UCSD-AML1 (cell line): Measurements from ENCODE around the gene SUPV3L1.
A peak's percentile ranks its signal among the peaks of the same experiment; 100 is the strongest.

Experiments
- DNase-seq: peaks from one replicate; lab custom pipeline; 2025; ENCODE audit not compliant: unreplicated experiment; lab: John Stamatoyannopoulos, UW

Gene SUPV3L1

DNA sequence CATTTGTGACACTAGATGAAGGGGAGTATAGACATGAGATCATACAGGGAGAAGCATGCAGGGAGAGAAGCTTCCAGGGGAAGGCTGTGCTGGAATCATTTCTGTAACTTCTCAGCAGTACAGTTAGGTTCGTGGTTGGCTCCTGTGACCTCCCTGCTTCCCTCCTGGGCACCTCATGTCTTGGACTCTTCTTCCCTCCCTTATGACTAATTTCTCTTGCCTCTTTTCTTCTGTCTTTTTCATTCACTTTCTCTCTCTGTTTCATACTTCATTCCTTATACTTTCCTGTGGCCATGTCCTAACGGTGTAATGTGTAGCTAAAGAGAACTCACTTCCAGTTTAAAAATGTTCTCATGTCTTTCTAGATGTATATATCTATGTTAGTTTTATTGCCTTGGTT, 21.0 kb downstream of the SUPV3L1 start:
- no peak for DNase-seq

DNA sequence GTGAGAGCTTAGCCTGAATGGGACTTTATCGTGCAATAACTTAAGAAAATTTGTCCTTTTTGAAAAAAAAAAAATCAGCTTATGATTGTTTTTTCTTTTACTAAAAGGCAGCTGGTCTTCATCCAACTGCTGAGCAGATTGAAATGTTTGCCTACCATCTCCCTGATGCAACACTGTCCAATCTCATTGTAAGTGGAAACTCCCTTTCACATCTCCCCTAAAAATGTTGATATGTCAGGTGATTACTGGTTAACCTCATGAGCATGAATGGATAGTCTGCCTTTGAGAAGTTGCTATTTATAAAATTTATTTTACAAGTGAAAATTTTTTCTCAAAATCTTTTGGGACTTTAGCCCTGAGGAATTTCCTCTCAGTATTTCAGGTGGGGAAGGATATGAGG, 22.3 kb downstream of the SUPV3L1 start:
- no peak for DNase-seq

- no peak for DNase-seq
These were observed 28.7 kb downstream of the SUPV3L1 start for GRCh38 chr10:69208761-69209160.

- no peak for DNase-seq
These were observed 29.9 kb downstream of the SUPV3L1 start for GRCh38 chr10:69209787-69210484.

GRCh38 chr10:69211104-69211503, 31.1 kb downstream of the SUPV3L1 start:
- no peak for DNase-seq

DNA sequence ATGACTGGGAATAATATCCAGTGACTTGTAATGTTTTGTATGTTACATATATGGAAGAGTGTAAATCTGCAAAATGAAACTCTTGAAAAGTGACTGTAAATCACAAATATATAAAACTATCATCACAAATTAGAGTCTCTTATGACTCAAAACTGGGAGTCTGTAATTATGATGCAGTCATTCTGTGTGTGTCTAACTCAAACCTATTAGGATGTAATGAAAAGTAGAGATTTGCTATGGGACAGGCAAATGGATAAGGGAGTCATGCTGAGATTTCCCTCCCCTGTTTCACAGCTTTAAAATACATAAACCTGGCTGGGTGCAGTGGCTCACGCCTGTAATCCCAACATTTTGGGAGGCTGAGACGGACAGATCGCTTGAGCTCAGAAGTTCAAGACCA, 31.5 kb downstream of the SUPV3L1 start:
- DNase-seq = no peak

DNA sequence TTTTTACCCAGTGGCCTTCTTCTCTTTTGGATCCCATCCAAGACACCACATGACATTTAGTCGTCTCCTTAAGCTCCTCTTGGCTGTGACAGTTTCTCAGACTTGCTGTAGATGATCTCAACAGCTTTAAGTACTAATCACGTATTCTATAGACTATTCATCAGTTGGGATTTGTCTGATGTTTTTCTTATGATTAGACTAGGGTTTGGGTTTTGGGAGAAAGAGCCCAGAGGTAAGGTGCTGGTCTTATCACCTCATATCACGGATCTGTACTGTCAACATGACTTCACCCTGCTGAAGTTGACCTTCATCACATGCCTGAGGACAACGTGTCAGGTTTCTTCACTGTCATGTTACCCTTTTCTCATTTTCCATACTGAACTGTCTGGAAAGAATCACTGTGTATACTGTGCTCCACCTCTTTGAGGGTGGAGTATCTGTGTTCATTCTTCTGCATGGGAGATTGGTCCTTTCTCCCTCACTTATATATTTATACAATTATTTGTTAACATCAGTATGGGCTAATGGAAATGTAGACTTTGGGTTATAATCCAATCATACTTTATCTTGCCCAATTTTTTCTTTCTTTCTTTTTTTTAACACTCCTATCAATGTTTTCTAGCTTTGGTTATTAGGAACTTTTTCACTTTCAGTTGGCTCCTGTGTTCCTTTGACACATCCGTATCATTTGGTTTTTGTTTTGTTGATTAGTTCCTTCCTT, 33.7 kb downstream of the SUPV3L1 start:
- DNase-seq = no peak

- DNase-seq = no peak
These were observed 34.7 kb downstream of the SUPV3L1 start for GRCh38 chr10:69214666-69215131.

DNA sequence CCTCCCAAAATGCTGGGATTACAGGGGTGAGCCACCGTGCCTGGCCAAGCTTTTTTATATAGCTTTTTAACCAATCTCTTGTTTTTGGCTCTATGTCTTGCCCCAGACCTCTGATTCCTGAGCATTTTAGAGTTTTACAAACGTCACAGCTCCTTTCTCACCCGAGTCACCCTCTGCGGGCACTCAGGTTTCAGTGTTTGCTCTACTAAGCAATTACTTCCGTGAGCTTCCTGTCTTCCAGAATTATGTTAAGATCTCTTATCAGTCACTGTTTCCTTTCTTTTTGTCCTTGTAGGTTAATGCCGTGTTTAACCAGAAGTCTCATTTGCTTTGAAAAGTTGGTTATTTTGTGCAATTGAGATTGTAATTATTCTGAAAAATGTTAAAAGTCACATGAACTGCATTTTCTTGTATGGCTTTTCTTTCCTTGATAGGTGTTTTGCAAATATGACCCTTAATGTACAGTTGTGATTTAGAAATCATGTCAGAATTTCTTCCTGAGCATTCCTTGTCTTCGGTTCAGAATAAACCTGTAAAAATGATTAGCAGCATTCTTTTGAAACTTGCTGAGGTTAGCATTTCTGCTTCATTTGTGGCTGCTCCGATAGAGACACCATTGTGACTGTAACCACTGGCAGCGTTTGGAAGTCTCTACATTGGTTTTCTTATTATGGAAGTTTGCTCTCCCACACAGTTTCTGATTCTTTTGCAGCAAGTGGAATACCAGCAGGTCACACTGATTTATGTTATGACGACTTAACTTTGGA, 35.6 kb downstream of the SUPV3L1 start:
- DNase-seq = no peak

GRCh38 chr10:69216577-69217118, 36.6 kb downstream of the SUPV3L1 start:
- no peak for DNase-seq

DNA sequence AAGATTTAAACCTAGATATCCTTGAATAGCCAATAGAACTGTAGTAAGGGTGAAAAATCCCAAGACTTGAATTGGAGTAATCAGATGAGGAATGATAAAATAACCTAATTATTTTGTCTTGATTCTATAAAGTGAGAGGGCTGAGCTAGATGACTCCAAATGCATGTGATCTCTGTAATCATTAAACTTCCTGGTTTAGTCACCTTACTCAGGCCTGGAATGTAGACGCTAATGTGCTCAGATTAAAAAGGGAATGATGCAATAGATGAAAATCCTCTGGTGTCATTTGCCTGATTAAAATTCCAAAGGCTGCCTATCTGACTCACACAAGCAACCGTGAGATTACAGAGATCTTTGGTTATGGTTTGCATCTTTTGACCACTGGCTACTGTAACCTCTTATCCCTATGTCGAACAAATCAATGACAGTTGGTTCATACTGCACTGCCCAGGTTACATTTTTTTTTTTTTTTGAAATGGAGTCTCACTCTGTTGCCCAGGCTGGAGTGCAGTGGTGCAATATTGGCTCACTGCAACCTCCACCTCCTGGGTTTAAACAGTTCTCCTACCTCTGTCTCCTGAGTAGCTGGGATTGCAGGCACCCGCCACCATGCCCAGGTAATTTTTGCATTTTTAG, 37.2 kb downstream of the SUPV3L1 start:
- no peak for DNase-seq

- no peak for DNase-seq
These were observed 38.8 kb downstream of the SUPV3L1 start for GRCh38 chr10:69218831-69219230.

GRCh38 chr10:69220041-69220451, 40.0 kb downstream of the SUPV3L1 start, which contains the start of gene HKDC1:
HKDC1 (plus strand) TSS chr10:69220332; CDS start chr10:69220436, 104 bp downstream.
- no peak for DNase-seq

- DNase-seq = no peak
These were observed 40.5 kb downstream of the SUPV3L1 start for GRCh38 chr10:69220507-69220906.

DNA sequence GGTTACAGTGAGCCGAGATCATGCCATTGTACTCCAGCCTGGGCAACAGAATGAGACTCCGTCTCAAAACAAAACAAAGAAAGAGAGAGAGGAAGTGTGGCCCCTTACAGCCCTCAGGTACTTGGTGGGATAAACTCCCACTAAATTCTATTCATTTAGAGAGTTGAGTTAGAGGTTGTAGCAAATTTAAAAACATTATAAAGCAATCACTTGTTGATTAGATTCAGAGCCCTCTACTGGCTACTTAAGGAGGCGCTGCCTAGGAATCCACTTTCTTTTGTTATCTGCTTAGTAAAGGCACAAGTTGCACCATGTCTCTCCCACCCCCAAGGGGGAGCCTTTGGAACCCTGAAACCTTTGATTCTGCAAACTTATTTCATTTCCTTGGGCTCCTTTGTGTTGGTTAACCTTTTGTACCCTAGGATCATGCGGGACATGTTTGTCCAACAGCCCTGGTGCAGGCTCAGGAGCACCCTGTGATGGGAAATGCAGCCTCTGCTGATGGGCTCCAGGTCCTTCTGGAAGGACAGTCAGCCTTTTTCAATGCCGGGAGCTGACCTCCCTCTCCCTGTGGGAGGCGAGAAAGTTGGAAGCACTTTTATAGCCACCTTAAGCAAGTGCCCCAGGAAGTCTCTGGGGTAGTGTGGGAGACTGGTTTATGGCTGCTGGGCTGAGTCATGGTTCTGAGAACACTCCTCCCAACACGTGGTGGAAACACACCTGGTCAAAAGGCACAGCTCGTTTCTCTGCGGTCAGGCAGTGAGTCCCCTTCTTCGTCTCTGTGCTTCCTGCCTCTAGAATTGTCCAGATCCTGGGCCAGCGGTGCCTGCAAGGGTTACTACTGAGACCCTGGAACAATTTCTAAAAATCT, 42.4 kb downstream of the SUPV3L1 start:
- peak; percentile 57 for DNase-seq

DNA sequence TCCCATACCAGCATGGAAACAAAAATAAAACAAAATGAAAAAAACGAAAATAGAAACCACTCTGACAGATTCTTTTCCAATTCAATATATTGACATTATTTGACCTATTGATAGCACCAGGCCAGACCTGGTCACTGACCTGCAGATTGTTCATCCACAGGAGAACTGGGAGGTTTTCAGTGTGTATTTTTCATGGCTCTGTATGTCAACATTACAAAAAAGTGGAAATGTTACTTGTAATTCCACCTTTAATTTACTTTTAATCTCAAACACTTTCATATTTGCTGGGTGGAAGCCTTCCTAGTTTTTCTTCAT, 43.0 kb downstream of the SUPV3L1 start:
- no peak for DNase-seq

DNA sequence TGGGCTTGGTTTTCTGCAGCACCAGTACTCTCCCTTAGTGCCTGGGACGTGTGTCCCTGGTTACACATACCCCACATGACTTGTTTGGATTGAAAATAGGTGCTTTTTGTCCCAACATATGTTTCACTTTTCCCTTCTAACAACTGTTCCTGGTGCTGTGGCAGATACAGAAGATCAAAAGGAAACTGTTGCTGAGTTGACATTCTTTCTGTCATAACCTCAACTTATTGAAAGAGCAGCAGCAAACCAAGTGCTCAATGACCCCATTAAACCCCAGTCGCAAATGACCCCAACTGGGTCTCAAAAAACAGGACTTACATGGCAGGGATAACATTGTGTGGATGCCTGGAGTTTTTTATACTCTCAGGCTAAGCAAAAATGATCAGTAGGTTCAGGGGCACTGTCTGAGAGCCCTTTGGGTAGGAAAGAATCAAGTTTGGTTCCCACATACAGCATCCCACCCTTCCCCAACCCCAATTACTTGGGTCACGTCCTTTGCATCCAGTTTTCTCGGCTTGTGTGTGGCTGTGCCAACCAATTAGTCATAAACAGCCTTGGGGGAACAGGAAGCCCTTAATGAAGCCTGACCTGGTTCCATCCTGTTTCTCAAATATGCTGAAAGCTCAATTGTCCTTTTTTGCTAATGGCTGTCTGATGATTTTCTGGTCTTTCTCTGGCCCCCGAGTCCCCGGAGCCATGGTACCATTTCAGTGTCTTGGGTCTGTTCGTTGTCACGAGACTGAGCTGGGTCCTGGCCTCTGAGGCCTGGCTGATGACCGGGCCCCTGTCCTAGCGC, 45.0 kb downstream of the SUPV3L1 start:
- DNase-seq = no peak

DNA sequence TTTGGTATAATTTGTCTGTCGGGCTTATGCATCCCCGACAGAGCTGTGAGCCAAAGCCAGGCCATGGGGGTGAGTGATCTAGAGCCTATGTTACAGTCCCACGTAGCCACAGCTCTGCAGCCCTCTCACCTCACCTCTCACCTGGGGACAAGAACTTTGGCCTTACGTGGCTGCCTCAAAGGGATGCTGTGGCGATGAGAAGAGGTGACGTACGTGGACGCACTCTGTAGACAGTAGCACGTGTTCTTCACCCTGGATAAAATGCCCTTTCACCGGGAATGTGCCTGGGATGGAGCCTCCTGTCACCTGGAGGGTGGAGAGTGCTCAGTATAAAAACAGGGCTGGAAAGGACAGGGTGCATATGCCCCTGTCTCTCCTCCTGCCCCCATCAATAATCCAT, 45.6 kb downstream of the SUPV3L1 start:
- DNase-seq = no peak

DNA sequence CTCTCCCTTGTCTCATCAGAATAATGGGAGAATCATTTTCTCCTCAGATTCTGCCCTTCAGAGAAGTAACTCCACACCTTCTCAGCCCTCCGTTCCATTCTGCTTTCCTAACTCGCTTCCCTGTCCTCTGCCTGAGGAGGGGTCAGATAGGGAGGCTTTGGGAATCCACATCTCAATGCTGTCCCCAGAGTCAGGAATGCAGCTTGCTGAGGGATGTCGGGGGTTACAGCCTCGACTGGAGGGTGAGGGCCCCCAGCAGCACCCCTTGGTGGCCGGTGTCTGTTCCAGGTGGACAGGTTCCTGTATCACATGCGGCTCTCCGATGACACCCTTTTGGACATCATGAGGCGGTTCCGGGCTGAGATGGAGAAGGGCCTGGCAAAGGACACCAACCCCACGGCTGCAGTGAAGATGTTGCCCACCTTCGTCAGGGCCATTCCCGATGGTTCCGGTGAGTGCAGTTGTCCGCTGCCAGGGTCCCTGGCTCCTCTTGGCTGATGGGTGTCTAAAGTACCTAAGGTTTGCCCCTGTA, 47.0 kb downstream of the SUPV3L1 start:
- no peak for DNase-seq
